ENCODE data around the gene ATXN10. TPM values are rescaled to one million over a fixed set of nuclear protein-coding genes. Genes with fewer than 3 reads are reported as not detected.

ATXN10 gene
- total RNA-seq, 1 experiment from 2014 or later: 135 TPM

- CTCF ChIA-PET: no interaction called here
- POLR2A ChIA-PET: no interaction called here
- no peak overlapping the region for H3K27ac ChIP-seq (ENCODE audit: low read depth, low read length)
- RAD21 ChIA-PET (ENCODE audit: low non-redundant PET in 1 of 2, low total read pairs in 2 of 2, uncharacterized antibody in 2 of 2, unreplicated experiment in 2 of 2): no interaction called here
- H4K20me1 ChIP-seq (ENCODE audit: insufficient read depth): no peaks in the 10 kb centered on the region
- H3K4me1 ChIP-seq (ENCODE audit: control insufficient read depth in 1 of 2, insufficient read depth in 2 of 2, low read length in 2 of 2): peaks cover 4 to 14% of the 10 kb centered on the region in 2 experiments
- H3K9me3 ChIP-seq (ENCODE audit: control insufficient read depth in 1 of 2, insufficient read depth in 1 of 2, low read depth in 1 of 2, low read length in 2 of 2): peaks cover 0 to 6% of the 10 kb centered on the region in 2 experiments; a peak in 1 of 4 replicates
- no peaks in the 10 kb centered on the region for H3K36me3 ChIP-seq (ENCODE audit: control insufficient read depth in 1 of 2, insufficient read depth in 2 of 2, low read length in 2 of 2)
- no peak overlapping the region for H2AFZ ChIP-seq (ENCODE audit: low read depth, low read length, poor library complexity, severe bottlenecking)
- BruUV-seq (replicated peaks): no TSS peak
- H3K9ac ChIP-seq (ENCODE audit: low read length): no peak overlapping the region
- ATAC-seq (no peak), DNase-seq (ENCODE audit: low read depth, low spot score) (no peak)
- intact Hi-C loops (cut with micrococcal nuclease): no loop called here
- H3K4me3 ChIP-seq (replicated peaks in 1 of 2; ENCODE audit: low read depth in 1 of 2, low read length in 2 of 2): no peak overlapping the region
- 0 out of 2 replicates have a peak, but pooled peaks cover 3% of the 10 kb centered on the region for H3K9me2 ChIP-seq (ENCODE audit: insufficient read depth)
- TF ChIP-seq CTCF (IDR thresholded peaks at IDR 0.05 in 2 of 3, conservative IDR thresholded peaks at IDR 0.05 in 1 of 3; ENCODE audit: borderline replicate concordance in 1 of 3, insufficient read depth in 1 of 3, low read depth in 2 of 3, low read length in 2 of 3) (no peak), JUND (IDR thresholded peaks at IDR 0.05) (no peak), YY1 (IDR thresholded peaks at IDR 0.05; ENCODE audit: extremely low read depth, insufficient replicate concordance, low read depth, low read length) (no peak), SP1 (IDR thresholded peaks at IDR 0.05; ENCODE audit: low read depth) (no peak), ZNF274 (IDR thresholded peaks at IDR 0.05; ENCODE audit: low read depth, low read length) (no peak)
- TF ChIP-seq, protein P1, sequence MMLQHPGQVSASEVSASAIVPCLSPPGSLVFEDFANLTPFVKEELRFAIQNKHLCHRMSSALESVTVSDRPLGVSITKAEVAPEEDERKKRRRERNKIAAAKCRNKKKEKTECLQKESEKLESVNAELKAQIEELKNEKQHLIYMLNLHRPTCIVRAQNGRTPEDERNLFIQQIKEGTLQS (IDR thresholded peaks at IDR 0.05): no peak
- H3K79me2 ChIP-seq (ENCODE audit: insufficient read depth, low read length): no peaks in the 10 kb centered on the region
- H3K27me3 ChIP-seq (ENCODE audit: insufficient read depth, low read length): no peaks in the 10 kb centered on the region
- H3K4me2 ChIP-seq (ENCODE audit: low read length): no peak overlapping the region
Observed at GRCh38 chr22:45878051-45878781, 206.6 kb downstream of the ATXN10 start.
